PC-3 (cell line): ENCODE data around the gene PACS1. TPM values are rescaled to one million over a fixed set of nuclear protein-coding genes. Genes with fewer than 3 reads are reported as not detected.

Experiments
- ATAC-seq: fragments of 200-7000 bp; cut with Tn5 transposase; 2 replicates; pipeline ENCODE4 v1.9.1; 2020; ENCODE audit warnings: mild to moderate bottlenecking, moderate library complexity
- BruUV-seq: library from RNA; stranded (reverse); fragments of 400-500 nt; replicated peaks from 2 replicates; lab custom pipeline; 2021; lab: Mats Ljungman, UMichigan
- CTCF ChIA-PET: fragments of 300-600 bp; sonication (Branson Sonifier 250); formaldehyde crosslinking; loops from one replicate; lab custom pipeline; 2022; ENCODE audit warnings: antibody characterized with exemption; lab: Charles Lee
- POLR2A ChIA-PET: fragments of 300-600 bp; sonication (Branson Sonifier 250); formaldehyde crosslinking; loops from one replicate; lab custom pipeline; 2022; ENCODE audit warnings: antibody characterized with exemption; ENCODE audit not compliant: unreplicated experiment; lab: Charles Lee
- DNase-seq: peaks from one replicate; pipeline ENCODE4 v3.0.0-alpha.2; 2015
- H2AFZ ChIP-seq: fragments of 300-600 bp; sonication (generic); 2 replicates; pipeline ENCODE4 v1.6.0; 2016; ENCODE audit warnings: antibody characterized with exemption, low read length
- H3F3A ChIP-seq: fragments of 300-600 bp; sonication (generic); one replicate; pipeline ENCODE4 v1.6.0; 2017; ENCODE audit warnings: antibody characterized with exemption, low read length, control low read depth, mild to moderate bottlenecking; ENCODE audit not compliant: unreplicated experiment
- H3K27ac ChIP-seq: fragments of 300-600 bp; sonication (generic); 2 replicates; pipeline ENCODE4 v1.5.1; 2016; ENCODE audit warnings: mild to moderate bottlenecking, low read length
- H3K27me3 ChIP-seq: fragments of 300-600 bp; sonication (generic); 2 replicates; pipeline ENCODE4 v1.6.1; 2016; ENCODE audit warnings: low read length, mixed read lengths
- H3K36me3 ChIP-seq: fragments of 300-600 bp; sonication (generic); 2 replicates; pipeline ENCODE4 v1.6.1; 2016; ENCODE audit warnings: low read depth, mixed run types, low read length, mixed read lengths
- H3K4me1 ChIP-seq: fragments of 300-600 bp; sonication (generic); 2 replicates; pipeline ENCODE4 v1.5.1; 2016; ENCODE audit warnings: low read length; ENCODE audit not compliant: insufficient read depth
- H3K4me2 ChIP-seq: fragments of 300-600 bp; sonication (generic); 2 replicates; pipeline ENCODE4 v1.6.0; 2016; ENCODE audit warnings: low read length
- H3K4me3 ChIP-seq: fragments of 300-600 bp; sonication (generic); 2 replicates; pipeline ENCODE4 v1.5.1; 2016; ENCODE audit warnings: mild to moderate bottlenecking, low read length, mixed read lengths
- H3K79me2 ChIP-seq: fragments of 300-600 bp; sonication (generic); 2 replicates; pipeline ENCODE4 v1.6.1; 2017; ENCODE audit warnings: low read length, mixed read lengths
- H3K9ac ChIP-seq: fragments of 300-600 bp; sonication (generic); 2 replicates; pipeline ENCODE4 v1.6.0; 2016; ENCODE audit warnings: mild to moderate bottlenecking, low read length
- H3K9me2 ChIP-seq: fragments of 300-600 bp; sonication (generic); replicated peaks from 2 replicates; pipeline ENCODE4 v1.6.1; 2016; ENCODE audit warnings: mixed run types, low read length, mixed read lengths
- H3K9me3 ChIP-seq: fragments of 300-600 bp; sonication (generic); 2 replicates; pipeline ENCODE4 v1.6.1; 2016; ENCODE audit warnings: low read length, mixed read lengths
- H4K20me1 ChIP-seq: fragments of 300-600 bp; sonication (generic); 2 replicates; pipeline ENCODE4 v1.6.1; 2016; ENCODE audit warnings: low read length, mixed read lengths
- CTCF ChIP-seq: fragments of 300-600 bp; sonication (generic); conservative IDR thresholded peaks from 2 replicates; pipeline ENCODE4 v1.5.1; 2017; ENCODE audit warnings: antibody characterized with exemption, low read depth, mild to moderate bottlenecking, low read length
- EZH2 ChIP-seq: fragments of 300-600 bp; sonication (generic); IDR thresholded peaks from one replicate; pipeline ENCODE4 v1.6.1; 2017; ENCODE audit warnings: antibody characterized with exemption, mild to moderate bottlenecking, low read length; ENCODE audit not compliant: unreplicated experiment
- EZH2phosphoT487 ChIP-seq: fragments of 300-600 bp; sonication (generic); IDR thresholded peaks from 2 replicates; pipeline ENCODE4 v1.6.1; 2018; ENCODE audit warnings: mild to moderate bottlenecking, antibody characterized with exemption, low read length, borderline replicate concordance
- intact Hi-C: fragments of 100-400 bp; cut with micrococcal nuclease; formaldehyde crosslinking; loops from 2 replicates; pipeline ENCODE4 v1.9.0; 2023
- total RNA-seq: library from RNA; depleted of rRNA; stranded (reverse); fragments of >200 nt; gene quantifications from 2 replicates; pipeline ENCODE4 v1.2.3, GENCODE V29; 2014

PACS1 gene
- total RNA-seq, 1 experiment from 2014 or later: 28.7 TPM

GRCh38 chr11:66285250-66285947 lies 215.3 kb downstream of the PACS1 start:
- CTCF ChIA-PET: no interaction called here
- H3K4me2 ChIP-seq: no peak overlapping the region
- H3K36me3 ChIP-seq: no peaks in the 10 kb centered on the region
- H3K9ac ChIP-seq: no peak overlapping the region
- H3F3A ChIP-seq: no peaks in the 10 kb centered on the region
- no peaks in the 10 kb centered on the region for H4K20me1 ChIP-seq
- DNase-seq (no peak), ATAC-seq (no peak)
- peaks cover 23% of the 10 kb centered on the region for H3K79me2 ChIP-seq
- H3K27me3 ChIP-seq: no peaks in the 10 kb centered on the region
- no peak overlapping the region for H3K27ac ChIP-seq
- no peak for TF ChIP-seq CTCF
- no peak for TF ChIP-seq EZH2
- TF ChIP-seq EZH2phosphoT487: no peak
- no peak overlapping the region for H3K4me3 ChIP-seq
- no TSS peak for BruUV-seq
- H3K4me1 ChIP-seq: peaks cover 25% of the 10 kb centered on the region
- H3K9me3 ChIP-seq: no peaks in the 10 kb centered on the region
- POLR2A ChIA-PET: no interaction called here
- no peaks in the 10 kb centered on the region for H3K9me2 ChIP-seq
- intact Hi-C loops: no loop called here
- H2AFZ ChIP-seq: no peak overlapping the region

GRCh38 chr11:66286699-66287098 lies 216.6 kb downstream of the PACS1 start:
- H3K4me2 ChIP-seq: no peak overlapping the region
- no peaks in the 10 kb centered on the region for H3F3A ChIP-seq
- peaks cover 23% of the 10 kb centered on the region for H3K79me2 ChIP-seq

More at GRCh38 chr11:66286699-66287098, 216.6 kb downstream of the PACS1 start:
- TF ChIP-seq EZH2phosphoT487: no peak
- no peak for TF ChIP-seq EZH2
- no peak for TF ChIP-seq CTCF
- Histone ChIP-seq H3K9me3 (no peaks in the 10 kb centered on the region), H3K36me3 (no peaks in the 10 kb centered on the region), H3K9me2 (no peaks in the 10 kb centered on the region), H3K27me3 (0 out of 2 replicates have a peak, but pooled peaks cover 4% of the 10 kb centered on the region), H2AFZ (no peak overlapping the region), H3K9ac (no peak overlapping the region), H4K20me1 (no peaks in the 10 kb centered on the region), H3K4me1 (peaks cover 18% of the 10 kb centered on the region), H3K27ac (no peak overlapping the region), H3K4me3 (no peak overlapping the region)
- intact Hi-C loops: no loop called here
- POLR2A ChIA-PET: no interaction called here
- no peak for ATAC-seq
- BruUV-seq: no TSS peak
- CTCF ChIA-PET: no interaction called here
- DNase-seq: no peak
